Limb (tissue), 2 donors: ENCODE data around the gene CEP20.

Source experiments
- DNase-seq, 2 donors: peaks; one replicate each; pipeline ENCODE4 v3.0.0-alpha.2; 2016; ENCODE audit errors: extremely low spot score in 2 of 2

The CEP20 gene

DNA sequence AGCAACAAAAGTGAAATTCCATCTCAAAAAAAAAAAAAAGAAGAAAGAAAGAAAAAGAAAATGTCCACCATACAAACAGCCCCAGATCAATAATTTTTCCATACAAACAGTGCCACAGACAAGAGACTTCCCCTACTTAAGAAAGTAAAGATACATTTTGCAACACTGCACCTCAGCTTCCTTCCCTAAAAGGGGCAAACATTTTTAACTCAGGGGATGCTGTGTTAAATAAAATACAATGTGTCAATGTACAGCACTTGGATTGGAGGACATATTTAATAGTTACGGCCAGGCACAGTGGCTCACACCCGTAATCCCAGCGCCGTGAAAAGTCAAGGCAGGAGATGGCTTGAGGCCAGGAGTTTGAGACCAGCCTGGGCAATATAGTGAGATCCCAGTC, 53.9 kb downstream of the CEP20 start:
- no peak for DNase-seq

DNA sequence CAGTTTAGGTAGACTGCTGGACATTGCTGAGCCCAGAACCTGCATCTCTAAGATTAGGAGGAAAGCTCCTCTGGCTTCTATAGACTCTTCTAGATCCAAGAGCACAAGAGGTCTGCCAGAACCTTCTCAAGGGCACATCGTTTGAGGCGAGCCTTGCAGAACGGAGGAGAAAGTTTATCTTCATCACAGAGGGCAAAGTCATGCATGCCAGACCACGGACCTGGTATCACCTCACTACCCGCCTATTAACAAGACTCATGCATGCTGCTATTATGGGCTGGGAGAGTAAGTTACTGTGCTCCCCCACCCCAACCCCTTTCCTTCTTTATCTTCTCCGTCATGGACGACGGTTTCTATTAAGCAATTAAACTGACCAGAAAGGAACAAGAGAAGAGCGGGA, 54.9 kb downstream of the CEP20 start:
- no peak for DNase-seq

DNA sequence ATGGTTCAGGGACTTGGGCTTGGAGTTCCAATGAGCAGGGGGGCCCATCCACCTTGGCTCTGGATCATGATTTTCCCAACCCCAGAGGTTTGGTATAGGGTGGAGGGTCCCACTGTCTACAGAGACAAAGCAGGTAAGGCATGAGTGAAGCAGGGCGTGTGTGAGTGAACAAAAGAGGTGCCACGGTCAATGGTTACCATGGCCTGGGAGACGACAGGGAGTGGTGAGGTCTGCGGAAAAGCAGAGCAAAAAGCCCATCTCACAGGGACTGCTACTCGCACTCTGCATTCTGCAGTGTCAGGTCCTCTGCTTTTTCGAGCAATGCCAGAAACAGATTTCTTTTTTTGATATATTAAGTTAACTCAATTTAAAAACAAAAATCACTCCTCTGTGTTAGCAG, 56.2 kb downstream of the CEP20 start:
- DNase-seq: no peak

DNA sequence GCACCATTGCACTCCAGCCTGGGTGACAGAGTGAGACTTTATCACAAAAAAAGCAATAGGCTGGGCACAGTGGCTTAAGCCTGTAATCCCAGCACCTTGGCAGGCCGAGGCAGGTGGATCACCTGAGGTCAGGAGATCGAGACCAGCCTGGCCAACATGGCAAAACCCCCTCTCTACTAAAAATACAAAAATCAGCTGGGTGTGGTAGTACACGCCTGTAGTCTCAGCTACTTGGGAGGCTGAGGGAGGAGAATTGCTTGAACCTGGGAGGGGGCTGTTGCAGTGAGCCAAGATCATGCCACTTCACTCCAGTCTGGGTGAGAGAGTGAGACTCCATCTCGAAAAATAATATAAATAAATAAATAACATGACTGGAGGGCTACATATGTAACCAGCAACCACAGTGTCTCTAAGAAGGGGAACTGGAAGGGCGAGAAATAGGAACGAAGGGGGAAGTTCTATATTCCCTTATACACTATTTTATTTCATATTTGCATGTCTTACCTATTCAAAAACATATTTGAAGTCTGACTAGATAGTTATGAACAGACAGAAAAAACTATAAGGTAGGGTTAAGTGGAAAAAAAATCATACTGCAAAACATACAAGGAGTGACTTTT, 57.5 kb downstream of the CEP20 start:
- no peak for DNase-seq

DNA sequence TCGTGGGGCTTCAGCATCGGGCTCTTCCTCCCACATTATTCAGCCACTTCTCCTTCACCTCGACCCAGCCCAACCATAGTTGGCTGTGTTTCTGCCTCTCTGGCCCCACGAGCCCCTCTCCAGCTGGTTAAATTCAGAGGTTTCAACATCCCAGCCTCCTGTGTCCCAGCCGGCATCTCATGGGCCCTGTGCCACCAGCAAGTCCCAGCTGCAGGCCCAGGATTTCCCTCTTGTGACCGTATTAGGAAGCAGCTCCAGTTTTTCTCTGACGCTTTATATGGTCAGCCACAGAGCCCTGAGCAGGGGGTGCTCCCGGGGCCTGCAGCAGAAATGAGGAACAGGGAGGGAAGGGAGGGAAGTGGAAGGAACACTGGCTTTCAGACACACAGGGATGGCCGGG, 58.9 kb downstream of the CEP20 start:
- DNase-seq: no peak

DNA sequence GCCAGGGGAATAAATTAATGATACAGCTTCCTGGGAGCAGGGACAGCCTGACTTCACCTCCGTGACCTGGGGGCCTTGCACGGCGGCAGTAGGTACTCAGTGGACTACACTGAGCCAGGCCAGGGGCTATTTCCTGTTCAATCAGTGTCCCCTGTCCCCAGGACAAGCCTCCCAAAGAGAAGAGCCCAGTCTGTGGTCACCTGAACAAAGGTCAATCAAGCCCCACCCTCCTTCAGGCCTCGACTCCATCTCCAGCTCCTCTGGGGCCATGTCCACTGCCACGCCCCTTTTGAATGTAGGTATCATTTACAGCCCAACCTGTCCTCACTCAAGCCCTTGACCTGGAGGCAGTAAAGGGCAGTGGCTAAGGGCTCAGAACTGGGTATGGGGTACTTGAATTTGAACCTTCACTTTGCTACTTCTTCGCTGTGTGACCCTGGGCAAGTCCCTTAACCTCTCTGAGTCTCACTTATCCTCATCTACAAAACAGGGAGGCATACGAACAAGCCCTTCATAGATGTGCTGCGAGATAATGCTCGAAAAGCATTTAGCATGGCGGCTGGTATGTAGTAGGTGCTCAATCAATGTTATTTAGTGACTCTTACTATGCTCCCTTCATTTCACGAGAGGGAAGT, 60.6 kb downstream of the CEP20 start:
- no peak for DNase-seq

DNA sequence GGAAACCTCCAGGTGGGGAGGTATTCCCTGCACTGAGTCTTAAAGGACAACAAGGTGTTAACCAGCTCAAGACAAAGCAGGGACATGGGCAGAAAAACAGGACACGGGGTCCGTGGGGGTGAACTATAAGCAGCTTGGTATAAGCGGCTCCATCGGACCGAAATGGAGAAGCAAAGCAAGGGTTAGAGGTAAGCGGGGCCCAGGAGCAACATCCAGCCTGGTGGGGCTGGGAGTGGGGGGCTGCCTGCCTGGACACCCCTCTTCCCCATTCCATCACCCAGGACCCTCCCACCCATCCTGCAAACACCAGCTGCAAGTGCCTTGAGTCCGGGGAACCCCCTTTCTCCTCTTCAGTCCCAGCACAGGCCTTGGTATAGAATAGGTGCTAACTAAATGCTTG, 61.1 kb downstream of the CEP20 start:
- no peak for DNase-seq

DNA sequence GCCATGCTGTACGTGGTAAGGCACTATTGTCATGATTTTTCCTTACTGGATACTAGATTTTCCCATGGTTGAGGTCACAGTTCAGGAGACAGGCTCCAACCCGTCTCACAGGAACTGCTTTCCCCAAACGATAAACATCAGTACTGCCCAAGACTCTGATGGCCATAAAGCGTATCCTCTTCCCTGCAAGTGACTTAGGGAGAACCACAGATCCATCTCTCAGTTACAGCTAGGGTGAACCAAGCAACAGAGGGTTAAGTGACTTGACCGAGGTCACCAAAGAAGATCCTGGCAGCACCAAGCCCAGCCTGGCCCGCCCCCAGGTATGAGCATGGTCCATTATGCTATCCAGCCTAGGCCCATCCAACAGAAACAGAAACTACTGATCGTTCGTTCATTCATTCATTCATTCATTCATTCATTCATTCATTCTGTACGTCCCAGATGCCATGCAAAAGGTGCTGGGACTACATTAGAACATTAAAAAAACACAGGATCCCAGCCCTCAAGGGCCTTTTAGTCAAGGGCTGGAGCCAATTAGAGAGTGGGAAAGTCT, 62.6 kb downstream of the CEP20 start:
- DNase-seq: no peak

DNA sequence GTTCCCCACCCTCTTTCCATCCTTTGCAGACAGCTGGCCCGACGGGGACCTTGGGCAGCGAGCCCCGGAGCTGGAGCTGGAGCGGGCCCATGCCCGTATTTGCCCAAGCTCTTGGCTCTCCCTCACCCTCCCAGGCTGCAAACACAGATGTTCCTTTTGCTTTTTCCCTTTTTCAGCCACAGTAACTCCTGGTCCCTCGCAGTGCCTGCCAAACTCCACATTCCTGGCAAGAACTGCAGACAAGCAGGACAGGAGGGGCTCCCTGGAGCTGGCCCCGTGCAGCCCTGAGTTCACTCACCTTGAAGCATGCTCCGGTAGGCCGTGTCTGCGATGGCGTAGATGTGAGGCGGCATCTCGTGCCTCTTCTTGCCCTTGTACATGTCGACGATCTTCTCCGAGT, 65.4 kb downstream of the CEP20 start:
- peak in 1 of 2 donors; percentile 63 for DNase-seq

DNA sequence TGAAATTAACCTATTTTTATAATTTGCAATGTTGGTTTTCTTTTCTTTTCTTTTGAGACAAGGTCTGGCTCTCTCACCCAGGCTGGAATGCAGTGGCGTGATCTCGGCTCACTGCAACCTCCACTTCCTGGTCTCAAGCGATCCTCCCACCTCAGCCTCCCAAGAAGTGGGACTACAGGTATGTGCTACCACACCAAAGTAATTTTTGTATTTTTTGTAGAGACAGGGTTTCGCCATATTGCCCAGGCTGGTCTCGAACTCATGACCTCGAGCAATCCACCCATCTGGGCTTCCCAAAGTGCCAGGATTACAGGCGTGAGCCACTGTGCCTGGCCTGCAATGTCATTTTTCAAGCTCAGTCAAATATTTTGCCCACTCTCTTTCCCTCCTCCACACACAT, 67.6 kb downstream of the CEP20 start:
- no peak for DNase-seq

DNA sequence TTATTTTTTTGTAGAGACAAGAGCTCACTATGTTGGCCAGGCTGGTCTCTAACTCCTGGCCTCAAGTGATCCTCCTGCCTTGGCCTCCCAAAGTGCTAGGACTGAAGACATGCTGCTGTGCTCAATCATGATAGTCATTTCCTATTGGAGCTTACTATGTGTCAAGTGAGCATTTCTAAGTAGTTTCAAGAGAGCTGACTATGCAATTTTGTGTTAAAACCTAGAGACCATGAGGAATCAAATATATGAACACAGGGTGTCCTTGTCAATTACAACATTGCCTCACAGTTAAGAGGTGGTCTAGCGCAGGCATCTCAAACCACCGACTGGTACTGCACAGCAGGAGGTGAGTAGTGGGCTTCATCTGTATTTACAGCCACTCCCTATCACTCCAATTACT, 69.4 kb downstream of the CEP20 start:
- no peak for DNase-seq

DNA sequence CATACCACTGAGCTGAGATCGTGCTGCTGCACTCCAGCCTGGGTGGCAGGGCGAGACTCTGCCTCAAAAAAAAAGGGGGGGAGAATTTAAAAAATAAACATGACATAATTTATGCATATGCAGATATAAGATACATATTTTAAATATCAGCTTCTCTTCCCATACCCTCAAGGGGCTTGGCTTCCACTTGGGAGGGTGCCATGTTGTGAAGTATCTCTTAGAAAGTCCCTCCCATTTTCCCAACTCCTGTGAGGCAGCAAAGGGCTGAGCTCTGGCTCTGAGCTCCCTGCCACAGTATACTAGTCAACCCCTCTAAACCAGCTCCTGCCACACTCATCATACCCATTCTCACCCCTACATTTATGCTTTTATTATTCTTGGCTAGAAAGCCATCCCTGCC, 71.0 kb downstream of the CEP20 start:
- DNase-seq: no peak

DNA sequence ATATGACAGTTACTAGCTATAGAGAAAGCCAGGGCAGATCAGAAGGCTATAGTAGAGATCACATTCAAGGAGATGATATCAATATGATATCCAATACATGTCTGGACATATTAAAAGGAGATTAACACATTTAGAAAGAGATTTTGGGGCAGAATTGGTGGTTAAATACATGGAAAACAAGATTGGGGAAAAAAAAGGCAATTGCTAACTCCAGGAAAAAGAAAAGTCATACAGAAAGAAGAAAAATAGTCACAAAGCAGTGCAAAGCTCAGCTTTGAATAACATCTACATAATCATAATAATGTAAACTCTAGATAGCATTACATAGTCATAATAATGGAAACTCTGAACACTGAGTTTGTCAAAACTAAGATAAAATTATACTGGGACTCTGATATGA, 72.2 kb downstream of the CEP20 start:
- no peak for DNase-seq
